Measurements from ENCODE around the gene KCNK15.
A peak's percentile ranks its signal among the peaks of the same experiment; 100 is the strongest.

The KCNK15 gene

DNA sequence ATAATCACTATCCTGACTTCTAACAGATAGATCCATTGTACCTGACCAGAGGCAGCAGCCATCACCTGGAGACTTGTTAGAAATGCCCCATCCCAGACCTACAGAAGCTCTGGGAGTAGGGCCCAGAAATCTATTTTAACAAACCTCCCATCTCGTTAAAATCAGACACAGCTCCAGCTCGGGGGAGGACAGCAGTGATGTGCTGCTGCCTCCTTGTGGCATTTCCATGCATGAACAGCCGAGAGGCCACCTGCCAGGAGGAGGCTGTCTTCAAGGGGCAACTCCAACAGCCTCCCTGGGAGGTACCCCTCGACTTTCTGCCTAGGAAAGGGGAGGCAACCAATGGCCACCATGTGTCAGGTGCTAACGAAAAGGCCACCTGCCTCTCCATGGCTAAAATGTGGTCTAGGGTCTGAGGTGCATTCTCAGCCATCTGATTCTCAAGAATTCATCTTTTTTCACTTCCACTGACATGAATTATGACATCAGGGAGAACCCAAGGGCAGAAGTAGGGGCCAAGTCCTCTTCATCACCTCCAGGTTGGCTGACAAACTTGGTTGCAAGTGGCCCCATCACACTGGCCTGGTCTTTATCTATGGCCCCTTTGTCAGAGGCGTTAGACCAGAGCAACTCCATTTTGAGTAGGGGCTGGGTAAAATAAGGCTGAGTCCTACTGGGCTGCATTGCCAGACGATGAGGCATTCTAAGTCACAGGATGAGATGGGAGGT lies 12.2 kb upstream of the KCNK15 start:
- no peak overlapping the region for H3K4me3 ChIP-seq (ENCODE audit: low read depth, low read length)
- in situ Hi-C loops (cut with HindIII; ENCODE audit: low sequenced_read_pairs): loop anchor here (10.0 kb wide), 2 partner anchors 69 to 339 kb away; no protein-coding TSS in a partner anchor
- DNase-seq (ENCODE audit: low read depth): peak; percentile 49
- TF ChIP-seq, protein P1, sequence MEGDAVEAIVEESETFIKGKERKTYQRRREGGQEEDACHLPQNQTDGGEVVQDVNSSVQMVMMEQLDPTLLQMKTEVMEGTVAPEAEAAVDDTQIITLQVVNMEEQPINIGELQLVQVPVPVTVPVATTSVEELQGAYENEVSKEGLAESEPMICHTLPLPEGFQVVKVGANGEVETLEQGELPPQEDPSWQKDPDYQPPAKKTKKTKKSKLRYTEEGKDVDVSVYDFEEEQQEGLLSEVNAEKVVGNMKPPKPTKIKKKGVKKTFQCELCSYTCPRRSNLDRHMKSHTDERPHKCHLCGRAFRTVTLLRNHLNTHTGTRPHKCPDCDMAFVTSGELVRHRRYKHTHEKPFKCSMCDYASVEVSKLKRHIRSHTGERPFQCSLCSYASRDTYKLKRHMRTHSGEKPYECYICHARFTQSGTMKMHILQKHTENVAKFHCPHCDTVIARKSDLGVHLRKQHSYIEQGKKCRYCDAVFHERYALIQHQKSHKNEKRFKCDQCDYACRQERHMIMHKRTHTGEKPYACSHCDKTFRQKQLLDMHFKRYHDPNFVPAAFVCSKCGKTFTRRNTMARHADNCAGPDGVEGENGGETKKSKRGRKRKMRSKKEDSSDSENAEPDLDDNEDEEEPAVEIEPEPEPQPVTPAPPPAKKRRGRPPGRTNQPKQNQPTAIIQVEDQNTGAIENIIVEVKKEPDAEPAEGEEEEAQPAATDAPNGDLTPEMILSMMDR (IDR thresholded peaks at IDR 0.05; ENCODE audit: low read depth, low read length, missing control alignments): peak; percentile 95

- in situ Hi-C loops (cut with HindIII; ENCODE audit: low sequenced_read_pairs): loop anchor here (10.0 kb wide), 2 partner anchors 70 to 340 kb away; no protein-coding TSS in a partner anchor
- H3K4me3 ChIP-seq (ENCODE audit: low read depth, low read length): no peak overlapping the region
- no peak for DNase-seq (ENCODE audit: low read depth)
- TF ChIP-seq, protein P1 (IDR thresholded peaks at IDR 0.05; ENCODE audit: low read depth, low read length, missing control alignments): peak; percentile 20
Observed at GRCh38 chr20:44734938-44735337, 10.7 kb upstream of the KCNK15 start.

GRCh38 chr20:44735816-44736169 lies 9.9 kb upstream of the KCNK15 start:
- no peak for DNase-seq (ENCODE audit: low read depth)
- H3K4me3 ChIP-seq (ENCODE audit: low read depth, low read length): no peak overlapping the region
- TF ChIP-seq, protein P1 (IDR thresholded peaks at IDR 0.05; ENCODE audit: low read depth, low read length, missing control alignments): no peak
- in situ Hi-C loops (cut with HindIII; ENCODE audit: low sequenced_read_pairs): loop anchor here (10.0 kb wide), 2 partner anchors 71 to 341 kb away; no protein-coding TSS in a partner anchor

- DNase-seq (ENCODE audit: low read depth): peak; percentile 36
- no peak overlapping the region for H3K4me3 ChIP-seq (ENCODE audit: low read depth, low read length)
- TF ChIP-seq, protein P1 (IDR thresholded peaks at IDR 0.05; ENCODE audit: low read depth, low read length, missing control alignments): no peak
- in situ Hi-C loops (cut with HindIII; ENCODE audit: low sequenced_read_pairs): loop anchor here (10.0 kb wide), 2 partner anchors 72 to 342 kb away; no protein-coding TSS in a partner anchor
Observed at GRCh38 chr20:44736170-44737021, 9.3 kb upstream of the KCNK15 start.

DNA sequence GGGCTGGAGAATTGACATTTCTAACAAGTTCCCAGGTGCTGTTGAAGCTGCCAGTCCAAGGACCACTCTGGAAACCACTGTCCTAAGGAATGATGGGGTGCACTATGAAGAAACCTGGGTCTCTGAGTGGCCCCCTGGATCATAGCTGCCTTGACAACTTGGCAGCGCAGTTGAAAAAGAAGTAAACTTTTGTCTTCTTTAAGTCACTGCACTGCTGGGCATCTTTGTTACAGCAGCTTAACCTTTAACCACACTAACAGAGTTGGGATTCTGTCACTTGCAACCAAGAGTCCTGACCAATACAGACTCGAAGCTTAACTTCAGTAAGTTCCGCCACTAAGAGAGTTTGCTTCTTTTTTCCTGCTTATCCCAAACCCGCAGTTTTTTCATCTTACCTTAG lies 8.5 kb upstream of the KCNK15 start:
- in situ Hi-C loops (cut with HindIII; ENCODE audit: low sequenced_read_pairs): loop anchor here (10.0 kb wide), 2 partner anchors 72 to 342 kb away; no protein-coding TSS in a partner anchor
- TF ChIP-seq, protein P1 (IDR thresholded peaks at IDR 0.05; ENCODE audit: low read depth, low read length, missing control alignments): no peak
- DNase-seq (ENCODE audit: low read depth): no peak
- no peak overlapping the region for H3K4me3 ChIP-seq (ENCODE audit: low read depth, low read length)

DNA sequence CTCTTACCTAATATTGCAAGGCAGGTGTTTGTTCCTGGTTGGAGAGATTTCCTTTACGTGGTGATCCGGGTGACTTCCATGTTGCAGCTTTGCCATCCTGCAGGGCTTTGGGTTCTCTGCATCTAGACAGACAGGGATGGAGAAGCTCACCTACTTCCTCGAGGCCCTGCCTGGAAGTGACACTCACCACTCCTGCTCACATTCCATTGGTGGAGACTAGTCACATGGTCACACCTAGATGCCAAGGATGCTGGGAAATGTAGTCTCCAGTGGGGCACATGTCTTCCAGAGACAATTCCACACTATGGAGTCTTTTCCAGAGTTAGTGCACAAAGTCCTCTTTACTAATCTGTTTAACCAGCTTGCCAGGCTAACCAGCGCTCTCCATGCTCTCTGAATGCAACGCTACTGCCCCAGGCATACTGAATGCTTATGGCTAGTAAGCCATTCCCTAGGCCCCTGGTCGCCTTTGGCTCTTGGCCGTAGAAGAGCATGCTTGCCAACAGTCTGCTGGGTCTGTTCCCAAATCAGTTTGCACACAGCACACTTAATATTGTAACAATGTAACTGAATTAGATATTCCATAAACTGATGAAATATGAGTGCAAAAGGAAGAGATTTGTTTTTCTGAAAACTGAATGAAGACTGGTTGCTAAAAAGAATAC lies 6.7 kb upstream of the KCNK15 start:
- peak; percentile 37 for DNase-seq (ENCODE audit: low read depth)
- TF ChIP-seq, protein P1 (IDR thresholded peaks at IDR 0.05; ENCODE audit: low read depth, low read length, missing control alignments): no peak
- H3K4me3 ChIP-seq (ENCODE audit: low read depth, low read length): no peak overlapping the region
- in situ Hi-C loops (cut with HindIII; ENCODE audit: low sequenced_read_pairs): loop anchor here (10.0 kb wide), 2 partner anchors 74 to 344 kb away; no protein-coding TSS in a partner anchor
